Heart right ventricle (tissue), 16 donors: ENCODE measurements around the gene DR1. TPM values are rescaled to one million over a fixed set of nuclear protein-coding genes. Genes with fewer than 3 reads are reported as not detected.
"Not testable (repeated sequence)": the region's sequence is repeated elsewhere in the genome, so short reads cannot be mapped to it uniquely, and the experiment has no call there.

Experiments
- ATAC-seq, 8 donors: fragments of 200-7000 bp; cut with Tn5 transposase; one replicate each; pipeline ENCODE4 v1.9.1; 2020; ENCODE audit warnings: mild to moderate bottlenecking in 8 of 8, moderate library complexity in 8 of 8, moderate number of reproducible peaks in 1 of 8
- DNase-seq, 2 donors: peaks; one replicate each; pipeline ENCODE4 v3.0.0-alpha.2; 2020
- H3K27ac ChIP-seq, 10 donors: fragments of 200-600 bp; sonication (generic) in 2 of 10; one replicate each; pipeline versions ENCODE4 v1.5.0 to v1.8.0; 2020 to 2022; ENCODE audit warnings: mild to moderate bottlenecking in 3 of 10
- H3K27me3 ChIP-seq, 7 donors: fragments of 200-600 bp; one replicate each; pipeline ENCODE4 v1.8.0; 2021 to 2022; ENCODE audit warnings: mild to moderate bottlenecking in 2 of 7
- H3K36me3 ChIP-seq, 9 donors: fragments of 200-600 bp; sonication (generic) in 1 of 9; one replicate each; pipeline versions ENCODE4 v1.5.0 to v1.8.0; 2020 to 2022; ENCODE audit warnings: mild to moderate bottlenecking in 2 of 9
- H3K4me1 ChIP-seq, 9 donors: fragments of 200-600 bp; sonication (generic) in 1 of 9; one replicate each; pipeline versions ENCODE4 v1.5.0 to v1.8.0; 2020 to 2022; ENCODE audit warnings: mild to moderate bottlenecking in 4 of 9
- H3K4me3 ChIP-seq, 10 donors: fragments of 200-600 bp; sonication (generic) in 2 of 10; one replicate each; pipeline versions ENCODE4 v1.5.0 to v1.8.0; 2020 to 2022; ENCODE audit warnings: mild to moderate bottlenecking in 7 of 10, moderate library complexity in 2 of 10
- H3K9me3 ChIP-seq, 11 donors: fragments of 200-600 bp in 10 of 11; sonication (generic) in 2 of 11; one replicate each; pipeline versions ENCODE4 v1.5.0 to v1.8.0; 2013 to 2022; ENCODE audit warnings: mild to moderate bottlenecking in 2 of 11, control low read depth in 1 of 11, moderate library complexity in 1 of 11
- CTCF ChIP-seq, 9 donors: fragments of 200-600 bp; sonication (generic) in 2 of 9; IDR thresholded peaks; one replicate each; pipeline versions ENCODE4 v1.5.0 to v1.8.0; 2021 to 2022; ENCODE audit warnings: antibody characterized with exemption in 9 of 9, mild to moderate bottlenecking in 5 of 9, moderate library complexity in 1 of 9
- WGBS, 2 donors: extraction: QIAGEN DNeasy Blood & Tissue Kit; methylation state at CpG; one replicate each; pipeline ENCODE4 v1.1.7; 2013; ENCODE audit warnings: inconsistent platforms in 1 of 2; 5-methylcytosine and 5-hydroxymethylcytosine counted together
- intact Hi-C, 10 donors: fragments of 100-400 bp; cut with DNase I; formaldehyde crosslinking; loops; one replicate each; pipeline versions ENCODE4 v1.11.1 to v1.14.2; 2022
- polyA plus RNA-seq, 2 donors: library from polyadenylated mRNA; stranded (reverse); fragments of 200-250 nt; gene quantifications; one replicate each; pipeline ENCODE4 v1.2.3, GENCODE V29; 2013
- total RNA-seq, 10 donors: library from RNA; stranded (reverse); fragmentation: NEBNext Ultra II Directional in 3 of 10; extraction: Animal tissue kit (Norgen Biotek cat#: 25700) in 3 of 10; gene quantifications; one replicate each; pipeline versions ENCODE4 v1.2.1 to v1.2.4, GENCODE V29; 2021 to 2023
- donor health status: Arrhythmogenic right ventricular cardiomyopathy.
- donor health status: ischemic (EF 13 %, LVEDD 7.1; RV severe dilation, severe dysfunction).
- donor health status: healthy with polysubstance abuse.
- donor health status: DM: no; HTN: yes; CAD: no.
- donor health status: DM: no; HTN: no; CAD: no.
- donor health status: ischemic (EF 25% LVEDD 6.9; RV normal size, moderate dysfunction).
- donor health status: ischemic (EF 25% LVEDD 5.7; RV mildly dilated, moderate dysfunction).
- donor health status: healthy.
- donor health status: DM: yes; HTN: yes; CAD: no.
- donor health status: Ischemic cardiomyopathy.
- donor health status: ischemic (EF 35%, LVEDD 5.7; RV mildly dilated, moderate dysfunction).
- donor health status: nonischemic (EF 11% LVEDD 7.7; RV severe dilation, severe dysfunction).
- donor health status: DM: yes; HTN: yes; CAD: no.
- donor health status: PGD.
- donor health status: ischemic (EF 29% LVEDD 5.4; RV normal size, mild dysfunction).
- donor health status: nonischemic (EF 23%, LVEDD 6.1; RV moderate dilation, normal function).

The DR1 gene
- total and polyA plus RNA-seq, 12 donors: 4.0 to 40.8 (median 36.8) TPM

DNA sequence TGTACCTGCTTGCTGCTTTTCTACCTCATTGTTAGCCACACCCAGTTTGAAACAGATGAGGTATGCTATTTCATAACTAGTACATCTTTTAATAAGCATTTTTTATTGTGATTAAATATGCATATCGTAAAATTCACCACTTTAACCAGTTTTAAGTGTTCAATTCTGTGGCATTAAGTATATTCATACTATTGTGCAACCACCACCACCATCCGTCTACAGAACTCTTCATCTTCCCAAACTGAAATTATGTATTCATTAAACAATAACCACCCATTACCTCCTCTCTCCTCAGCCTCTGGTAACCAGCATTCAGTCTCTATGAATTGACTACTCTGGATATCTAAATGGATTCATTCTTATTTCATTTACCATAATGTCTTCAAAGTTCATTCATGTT is 20.1 kb downstream of the DR1 start:
- H3K9me3 ChIP-seq: no peaks in the 10 kb centered on the region
- no peak overlapping the region for H3K27ac ChIP-seq
- H3K4me3 ChIP-seq: no peak overlapping the region
- no peak for TF ChIP-seq CTCF (IDR thresholded peaks at IDR 0.05)
- H3K36me3 ChIP-seq: peaks cover 0 to 74% (median 10%) of the 10 kb centered on the region in 9 donors
- WGBS, 2 donors: 97 to 99% methylated on average over 2 of the region's 2 CpGs
- ATAC-seq: no peak
- intact Hi-C loops: no loop called here
- no peaks in the 10 kb centered on the region for H3K27me3 ChIP-seq
- H3K4me1 ChIP-seq: peaks cover 0 to 25% (median 8%) of the 10 kb centered on the region in 9 donors
- DNase-seq: no peak

DNA sequence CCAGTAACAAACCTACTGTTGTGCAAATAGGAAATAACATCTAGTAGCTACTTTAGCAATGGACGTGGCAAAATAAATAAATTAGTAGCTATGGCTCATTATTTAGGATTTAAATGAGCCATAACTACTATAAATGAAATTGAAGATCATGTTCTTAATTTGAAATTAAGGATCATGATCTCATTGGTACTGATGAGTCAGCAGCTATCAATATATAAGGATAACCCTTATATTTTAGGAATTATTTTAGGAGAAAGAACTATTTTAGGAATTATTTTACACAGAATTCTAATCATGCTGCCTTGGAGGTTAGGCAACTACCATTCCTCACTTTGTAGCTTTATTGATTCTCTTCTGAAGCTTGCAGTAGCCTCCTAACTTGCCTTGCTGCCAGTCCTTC is 24.0 kb downstream of the DR1 start:
- H3K27ac ChIP-seq: no peak overlapping the region
- 89 to 90% methylated on average over 1 of the region's 1 CpG for WGBS, 2 donors
- ATAC-seq (no peak), DNase-seq (no peak)
- no peak overlapping the region for H3K4me3 ChIP-seq
- H3K4me1 ChIP-seq: peaks cover 0 to 7% (median 0%) of the 10 kb centered on the region in 9 donors
- no peaks in the 10 kb centered on the region for H3K9me3 ChIP-seq
- H3K36me3 ChIP-seq: peaks cover 0 to 44% (median 4%) of the 10 kb centered on the region in 9 donors
- no peaks in the 10 kb centered on the region for H3K27me3 ChIP-seq
- TF ChIP-seq CTCF (IDR thresholded peaks at IDR 0.05): no peak
- intact Hi-C loops: no loop called here

DNA sequence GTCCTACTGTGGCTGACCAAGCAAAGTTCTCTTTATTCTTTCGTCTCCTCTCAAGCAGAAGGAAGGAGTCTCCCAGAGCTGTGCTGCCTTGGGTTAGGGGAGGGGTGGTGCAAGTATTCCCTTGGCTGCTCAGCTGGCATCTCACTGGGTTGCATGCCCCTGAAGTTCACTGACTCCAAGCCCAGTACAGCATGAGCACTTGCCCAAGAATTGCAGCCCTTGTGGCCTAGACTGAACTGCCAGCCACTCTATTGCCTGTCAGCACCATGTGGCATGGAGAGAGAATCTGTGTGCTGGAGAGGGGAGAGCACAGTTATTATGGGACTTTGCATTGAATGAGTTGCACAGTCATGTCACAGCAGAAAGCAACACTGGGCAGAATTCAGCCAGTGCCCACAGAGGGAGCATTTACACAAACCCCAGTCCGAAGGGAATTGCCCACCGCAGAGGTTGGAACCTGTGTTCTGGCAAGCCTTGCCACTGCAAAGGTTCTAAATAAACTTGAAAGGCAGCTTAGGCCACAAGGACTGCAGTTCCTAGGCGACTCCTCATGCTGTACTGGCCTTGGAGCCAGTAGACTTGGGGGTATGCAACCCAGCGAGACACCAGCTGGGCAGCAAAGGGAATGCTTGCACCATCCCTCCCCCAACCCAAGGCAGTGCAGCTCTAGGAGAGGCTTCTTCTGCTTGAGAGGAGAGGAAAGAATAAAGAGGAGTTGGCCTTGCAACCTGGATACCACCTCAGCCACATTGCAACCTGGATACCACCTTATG is 28.8 kb downstream of the DR1 start:
- peaks cover 0 to 3% (median 0%) of the 10 kb centered on the region in 9 donors for H3K36me3 ChIP-seq
- peaks cover 0 to 30% (median 0%) of the 10 kb centered on the region in 11 donors for H3K9me3 ChIP-seq
- DNase-seq: no peak
- intact Hi-C loops: no loop called here
- peak in 7 of 8 donors; percentile 38 to 97 (median 78) for ATAC-seq
- no peak for TF ChIP-seq CTCF (IDR thresholded peaks at IDR 0.05)
- no peak overlapping the region for H3K4me3 ChIP-seq
- H3K27ac ChIP-seq: no peak overlapping the region
- 95 to 97% methylated on average over 5 of the region's 5 CpGs for WGBS, 2 donors
- H3K27me3 ChIP-seq: no peaks in the 10 kb centered on the region
- H3K4me1 ChIP-seq: peaks cover 0 to 8% (median 0%) of the 10 kb centered on the region in 9 donors

- 94% methylated on average over 3 of the region's 3 CpGs for WGBS, 2 donors
- no peaks in the 10 kb centered on the region for H3K4me1 ChIP-seq
- no peaks in the 10 kb centered on the region for H3K27me3 ChIP-seq
- intact Hi-C loops: no loop called here
- ATAC-seq: no peak
- H3K9me3 ChIP-seq: peaks cover 0 to 30% (median 11%) of the 10 kb centered on the region in 11 donors
- no peak for TF ChIP-seq CTCF (IDR thresholded peaks at IDR 0.05)
- H3K27ac ChIP-seq: no peak overlapping the region
- no peak for DNase-seq
- no peak overlapping the region for H3K4me3 ChIP-seq
- H3K36me3 ChIP-seq: no peaks in the 10 kb centered on the region
Measured at GRCh38 chr1:93384656-93385055, 38.9 kb downstream of the DR1 start.

- H3K27ac ChIP-seq: not testable (repeated sequence)
Measured at GRCh38 chr1:93386268-93386667, 40.6 kb downstream of the DR1 start.

More at GRCh38 chr1:93386268-93386667, 40.6 kb downstream of the DR1 start:
- peaks cover 0 to 30% (median 11%) of the 10 kb centered on the region in 11 donors for H3K9me3 ChIP-seq
- H3K27me3 ChIP-seq, DNase-seq, ATAC-seq, H3K36me3 ChIP-seq, H3K4me3 ChIP-seq, H3K4me1 ChIP-seq, intact Hi-C loops: not testable (repeated sequence)
- 97% methylated on average over 7 of the region's 7 CpGs for WGBS, 2 donors
